HG02678 (cell line): ENCODE results near the gene DEAF1.
"Not testable (repeated sequence)": the region's sequence is repeated elsewhere in the genome, so short reads cannot be mapped to it uniquely, and the experiment has no call there.

Experiments
- ATAC-seq: cut with Tn5 transposase; IDR thresholded peaks from one replicate; pipeline ENCODE4 v1.9.1; 2021; ENCODE audit warnings: mild to moderate bottlenecking, moderate library complexity; ENCODE audit not compliant: unreplicated experiment

Gene DEAF1

GRCh38 chr11:701741-702461 is 6.9 kb upstream of the DEAF1 start:
- no peak for ATAC-seq

GRCh38 chr11:699753-700152 is 4.7 kb upstream of the DEAF1 start:
- no peak for ATAC-seq

DNA sequence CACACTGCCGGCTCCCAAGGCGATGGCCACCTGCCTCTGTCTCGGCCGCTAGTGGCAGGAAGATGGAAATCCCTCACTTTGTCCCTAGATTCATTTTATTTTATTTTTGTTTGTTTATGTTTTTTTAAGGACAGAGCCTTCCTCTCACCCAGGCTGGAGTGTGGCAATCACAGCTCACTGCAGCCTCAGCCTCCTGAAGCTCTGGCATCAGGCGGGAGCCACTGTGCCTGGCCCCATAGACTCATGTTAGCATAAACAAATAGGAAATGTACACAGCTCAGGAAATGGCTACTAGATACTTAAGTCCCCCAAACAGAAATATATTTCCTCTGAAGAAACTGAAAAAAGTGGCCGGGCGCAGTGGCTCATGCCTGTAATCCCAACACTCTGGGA is 4.1 kb upstream of the DEAF1 start:
- no peak for ATAC-seq

DNA sequence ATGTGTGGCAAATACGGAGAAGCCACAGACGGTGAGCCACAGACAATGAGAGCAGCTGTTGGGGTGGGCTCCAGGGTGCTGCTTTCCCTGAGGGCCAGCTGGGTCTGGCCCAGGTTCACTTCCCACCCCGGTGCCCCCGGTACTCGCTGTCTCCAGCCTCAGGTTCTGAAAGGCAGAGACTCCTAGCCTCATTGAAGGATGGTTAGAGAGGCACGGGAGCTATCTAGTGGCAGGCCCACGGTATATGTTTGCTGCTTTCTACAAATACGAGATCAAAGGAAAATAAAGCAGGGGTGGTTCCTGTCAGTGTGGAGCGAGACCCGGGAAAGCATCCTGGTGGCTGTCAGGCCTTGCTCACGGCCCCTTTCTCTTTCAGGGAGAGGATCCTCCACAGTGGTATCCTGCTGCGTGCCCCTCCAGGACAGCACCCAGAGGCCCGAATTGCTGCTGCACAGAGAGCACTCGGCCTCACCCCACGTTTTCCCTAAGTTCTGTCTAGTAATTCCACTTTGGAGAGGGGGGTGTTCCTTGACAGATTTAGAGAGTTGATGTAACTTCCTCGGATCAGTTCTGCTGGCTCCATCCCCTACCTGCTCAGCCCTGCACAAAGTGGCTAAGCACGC is 3.6 kb upstream of the DEAF1 start:
- ATAC-seq = no peak

DNA sequence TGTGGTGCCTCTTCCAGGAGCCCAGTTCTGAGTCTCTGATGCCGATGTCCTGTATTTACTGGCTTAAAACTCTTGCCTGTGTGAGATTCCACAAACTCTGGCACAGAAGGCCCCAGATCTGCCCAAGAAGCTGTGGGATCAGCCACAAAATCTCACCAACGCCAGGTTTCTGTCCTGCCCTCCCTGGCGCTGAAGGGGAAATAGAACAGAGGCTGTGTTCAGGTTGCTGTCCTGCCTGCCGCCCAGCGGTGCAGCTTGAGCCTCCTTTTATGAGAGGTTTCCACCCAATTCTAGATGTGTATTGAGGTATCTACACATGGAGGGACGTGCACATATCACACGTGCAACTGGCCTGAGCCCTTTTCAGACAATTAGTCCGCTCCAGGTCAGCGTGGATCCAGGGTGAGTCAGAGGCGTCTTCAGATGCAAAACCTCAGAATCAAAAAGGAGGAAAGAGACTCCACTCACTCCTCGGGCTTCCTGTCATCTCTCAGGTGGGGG is 2.8 kb upstream of the DEAF1 start:
- no peak for ATAC-seq

DNA sequence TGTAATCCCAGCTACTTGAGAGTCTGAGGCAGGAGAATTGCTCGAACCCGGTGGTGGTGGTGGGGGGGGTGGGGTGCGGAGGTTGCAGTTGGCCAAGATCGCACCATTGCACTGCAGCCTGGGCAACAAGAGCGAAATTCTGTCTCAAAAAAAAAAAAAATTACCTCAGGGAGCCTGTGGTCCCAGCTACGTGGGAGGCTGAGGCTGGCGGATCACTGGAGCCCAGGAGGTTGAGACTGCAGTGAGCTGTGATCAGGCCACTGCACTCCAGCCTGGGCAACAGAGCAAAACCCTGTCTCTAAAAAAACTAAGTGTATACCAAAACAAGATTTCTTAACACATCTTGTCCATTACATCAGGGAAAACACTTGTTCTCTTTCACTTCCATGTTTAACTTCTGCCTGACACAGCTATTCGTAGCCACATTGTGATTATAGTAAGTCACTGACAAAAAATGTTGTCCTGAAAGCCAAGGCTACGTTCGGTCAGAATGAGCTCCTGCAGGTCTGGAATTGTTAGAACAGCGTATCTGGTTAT is 2.0 kb upstream of the DEAF1 start:
- no peak for ATAC-seq

DNA sequence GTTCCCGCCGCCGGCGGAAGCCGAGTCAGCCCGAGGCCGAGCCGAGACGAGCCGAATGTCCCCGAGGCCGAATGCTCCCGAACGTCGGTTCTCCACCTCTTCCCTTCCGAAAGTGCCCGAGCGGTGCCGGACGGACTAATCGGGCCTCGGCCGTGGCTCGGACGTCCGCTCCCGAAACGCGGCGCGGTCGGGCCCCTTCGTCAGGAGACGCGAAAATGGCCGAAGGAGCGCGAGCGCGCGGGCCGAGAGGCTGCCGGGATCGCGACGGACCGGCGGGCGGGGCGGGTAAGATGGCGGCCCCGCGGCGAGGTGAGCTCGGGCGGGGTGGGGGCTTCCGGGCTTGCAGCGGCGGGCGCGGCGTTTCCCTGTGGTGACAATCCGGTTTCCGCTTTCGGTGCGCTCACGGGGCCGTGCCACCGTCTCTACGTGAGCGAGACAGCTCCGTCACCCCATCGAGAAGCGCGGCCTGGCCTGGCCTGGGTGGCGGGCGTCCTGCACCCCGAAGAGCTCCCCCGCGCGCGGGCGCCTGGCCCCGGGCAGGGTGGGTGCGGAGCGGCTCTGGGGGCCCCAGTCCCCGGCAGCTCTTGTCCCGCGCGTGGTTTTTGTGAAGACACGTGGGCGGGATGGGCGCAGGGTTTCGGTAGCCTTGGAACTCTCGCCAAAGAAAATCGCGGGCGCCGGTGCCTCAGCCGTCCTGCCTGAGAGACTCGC is 671 bp upstream of the DEAF1 start, which contains the start of gene TMEM80:
TSS of gene TMEM80 (plus strand) at position 279 of the 711 bp plus-strand sequence. CDS start at position 291, 12 bp downstream.
- peak; percentile 73 for ATAC-seq

DNA sequence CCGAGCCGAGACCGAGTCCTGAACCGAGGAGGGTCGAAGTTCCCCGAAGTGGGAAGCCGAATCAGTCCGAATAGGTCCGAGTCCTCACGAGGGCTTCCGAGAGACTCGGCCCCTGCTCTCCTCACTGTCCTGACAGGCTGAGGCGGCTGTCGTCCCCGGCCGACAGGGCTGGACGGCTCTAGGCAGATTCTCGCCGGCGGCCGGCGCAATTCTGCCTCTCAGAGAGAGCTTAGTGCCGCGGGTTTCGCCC is 191 bp upstream of the DEAF1 start:
- ATAC-seq = no peak

DNA sequence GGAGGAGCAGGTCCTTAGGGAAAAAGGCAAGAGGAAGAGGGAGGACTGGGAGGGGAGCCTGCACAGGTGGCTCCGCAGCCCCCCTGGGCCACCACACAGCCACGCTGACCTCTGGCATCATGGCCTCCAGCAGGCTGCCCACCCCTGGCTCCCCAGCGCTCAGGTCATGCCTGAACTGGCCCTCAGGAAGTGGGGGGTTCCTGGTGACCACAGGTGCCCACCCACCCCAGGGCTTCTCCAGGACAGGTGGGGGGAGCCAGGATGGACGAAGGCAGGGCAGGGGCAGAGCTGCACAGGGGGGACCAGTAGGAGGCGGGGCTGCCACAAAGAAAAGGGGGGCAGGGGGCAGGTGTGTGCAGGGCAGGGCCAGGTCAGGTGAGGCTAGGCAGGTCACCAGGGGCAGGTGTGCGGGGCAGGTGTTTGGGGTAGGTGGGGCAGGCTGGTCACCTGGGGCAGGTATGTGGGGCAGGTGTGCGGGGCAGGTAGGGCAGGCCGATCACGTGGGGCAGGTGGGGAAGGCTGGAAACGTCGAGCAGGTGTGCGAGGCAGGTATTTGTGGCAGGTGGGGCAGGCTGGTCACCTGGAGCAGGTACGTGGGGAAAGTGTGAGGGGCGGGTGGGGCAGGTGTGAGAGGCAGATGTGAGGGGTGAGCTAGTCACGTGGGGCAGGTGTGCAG is 997 bp downstream of the DEAF1 start:
- no peak for ATAC-seq

GRCh38 chr11:693415-693831 is 1.6 kb downstream of the DEAF1 start:
- no peak for ATAC-seq

- ATAC-seq = no peak
Measured at GRCh38 chr11:692824-693414, 2.1 kb downstream of the DEAF1 start.

DNA sequence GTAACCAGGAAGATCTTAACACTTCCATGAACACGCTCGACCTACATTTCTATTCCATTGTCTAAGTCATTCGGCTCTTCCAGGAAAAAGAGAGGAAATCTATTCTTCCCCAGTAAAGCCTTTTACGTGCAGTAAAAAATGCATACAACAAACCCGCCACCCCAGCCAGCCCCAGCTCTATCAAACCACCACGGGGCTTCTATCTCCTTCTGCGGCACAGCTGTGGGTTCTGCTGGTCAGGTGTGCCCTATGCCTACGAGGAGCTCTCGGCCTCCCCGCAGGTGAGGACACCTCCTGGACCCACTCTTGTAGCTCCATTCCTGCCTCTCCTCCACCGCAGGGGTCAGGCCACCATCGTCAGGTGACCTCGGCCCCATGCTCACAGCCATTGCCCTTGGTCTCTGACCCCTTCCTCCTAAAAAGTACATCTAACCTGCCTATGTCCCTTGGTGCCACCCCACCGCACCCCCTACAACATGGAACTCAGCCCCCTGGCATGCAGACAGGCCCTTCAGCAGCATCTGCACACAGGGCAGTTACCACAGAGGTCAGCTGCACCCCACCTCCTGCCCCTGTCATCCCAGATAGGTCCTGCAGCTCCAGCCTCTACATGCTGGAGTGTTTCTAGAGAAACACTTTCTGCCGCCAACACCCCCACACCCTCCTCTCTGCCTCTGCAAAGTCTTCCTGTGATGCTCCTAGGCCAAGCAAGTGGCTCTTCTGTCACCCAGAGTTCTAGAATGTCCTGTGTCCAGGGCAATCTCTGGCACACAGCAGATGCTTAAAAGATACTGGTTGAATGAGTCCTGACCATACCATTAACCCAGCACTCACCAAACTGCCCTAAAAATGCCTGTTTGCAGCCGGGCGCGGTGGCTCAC is 3.1 kb downstream of the DEAF1 start:
- ATAC-seq = no peak

- ATAC-seq = no peak
Measured at GRCh38 chr11:690738-691633, 4.0 kb downstream of the DEAF1 start.

DNA sequence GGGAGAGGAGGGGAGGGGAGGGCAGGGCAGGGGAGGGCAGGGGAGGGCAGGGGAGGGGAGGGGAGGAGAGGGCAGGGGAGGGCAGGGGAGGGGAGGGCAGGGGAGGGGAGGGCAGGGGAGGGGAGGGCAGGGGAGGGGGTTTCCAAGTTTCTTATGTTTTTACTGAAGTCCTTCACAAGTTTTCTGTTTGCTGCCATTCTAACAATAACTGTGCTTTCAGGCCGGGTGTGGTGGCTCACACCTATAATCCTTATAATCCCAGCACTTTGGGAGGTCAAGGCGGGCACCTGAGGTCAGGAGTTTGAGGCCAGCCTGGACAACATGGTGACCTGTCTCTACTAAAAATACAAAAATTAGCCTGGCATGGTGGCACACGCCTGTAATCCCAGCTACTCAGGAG is 4.8 kb downstream of the DEAF1 start:
- ATAC-seq = not testable (repeated sequence)

DNA sequence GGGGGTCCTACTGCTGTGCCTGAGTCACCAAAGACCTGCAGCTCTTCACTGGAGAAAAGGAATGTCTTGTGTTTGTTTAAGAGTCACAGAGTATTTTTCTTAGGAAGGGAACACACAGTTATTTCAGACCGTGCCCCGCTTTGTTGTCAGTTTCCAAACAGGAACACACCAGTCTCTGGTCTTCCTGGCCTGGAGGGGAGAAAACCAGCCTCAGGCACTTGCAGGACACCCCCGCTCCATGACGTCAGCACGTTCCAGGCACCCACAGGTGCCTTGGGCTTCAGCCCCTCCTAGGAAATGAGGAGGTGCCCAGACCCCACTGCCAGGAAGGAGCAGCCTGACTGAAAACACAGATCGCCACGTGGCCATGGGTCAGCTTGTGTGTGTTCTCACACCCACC is 5.4 kb downstream of the DEAF1 start:
- no peak for ATAC-seq

GRCh38 chr11:688681-689080 is 6.3 kb downstream of the DEAF1 start:
- no peak for ATAC-seq

DNA sequence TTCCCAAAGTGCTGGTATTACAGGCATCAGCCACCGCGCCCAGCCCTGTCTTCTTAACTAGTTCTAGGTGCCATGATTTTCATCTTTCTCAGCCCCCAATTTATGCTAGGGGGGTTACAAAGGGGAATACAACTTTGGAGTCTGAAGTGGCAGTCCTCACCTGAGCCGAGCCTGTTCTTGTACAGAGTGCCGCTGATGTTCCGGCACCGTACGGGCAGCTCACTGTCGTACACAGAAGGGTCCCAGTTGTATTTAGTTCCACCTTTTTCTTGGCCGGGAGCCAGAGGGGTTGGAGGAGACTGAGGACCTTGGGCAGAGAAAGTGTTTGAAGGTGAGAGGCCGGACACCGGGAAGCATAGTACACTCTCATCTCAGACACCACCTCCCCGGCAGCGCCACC is 7.3 kb downstream of the DEAF1 start:
- ATAC-seq = no peak

DNA sequence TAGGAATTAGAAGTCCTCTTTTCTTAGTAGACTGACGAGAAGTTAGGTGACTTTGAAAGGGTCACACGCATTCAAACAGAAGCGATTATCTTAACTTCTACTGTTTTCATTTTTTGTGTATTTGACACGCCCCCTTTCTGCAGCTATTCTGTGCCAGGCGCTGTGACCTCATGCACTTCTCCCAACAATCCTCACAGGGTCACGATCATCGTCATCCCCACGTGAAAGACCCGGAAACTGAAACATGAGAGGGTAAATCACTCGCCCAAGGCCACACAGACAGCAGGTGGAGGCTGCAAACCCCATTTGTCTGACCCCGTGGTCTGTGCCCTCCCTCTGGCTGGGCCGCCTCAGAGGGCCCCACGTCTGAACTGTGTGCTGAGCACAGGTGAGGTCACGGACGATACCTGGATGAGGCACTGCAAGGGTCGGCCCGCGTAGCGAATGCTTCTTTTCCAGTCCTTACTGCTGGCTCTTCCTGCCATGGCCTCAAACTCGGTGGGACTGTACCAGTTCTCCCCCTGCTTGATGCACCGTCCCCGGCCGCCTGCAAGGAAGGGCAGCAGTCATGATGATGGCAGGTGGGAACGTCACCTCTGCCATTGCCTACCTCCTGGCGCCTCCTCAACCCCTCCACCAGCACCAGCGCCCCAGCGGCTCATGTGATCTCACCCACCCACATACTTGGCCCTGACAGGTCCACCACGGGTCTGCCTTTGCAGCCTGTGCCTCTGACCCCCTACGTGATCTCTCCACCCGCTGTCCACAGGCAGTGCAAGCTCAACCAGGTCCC is 8.4 kb downstream of the DEAF1 start:
- no peak for ATAC-seq
